IMR-90 (cell line): Measurements from ENCODE around the gene INSYN2A. TPM values are rescaled to one million over a fixed set of nuclear protein-coding genes. Genes with fewer than 3 reads are reported as not detected.

Experiments used
- ATAC-seq: fragments of 200-7000 bp; cut with Tn5 transposase; 2 replicates; pipeline ENCODE4 v1.9.1; 2020; ENCODE audit warnings: low read depth, mild to moderate bottlenecking, moderate library complexity
- BruUV-seq: library from RNA; stranded (reverse); fragments of 400-500 nt; replicated peaks from 2 replicates; lab custom pipeline; 2021; lab: Mats Ljungman, UMichigan
- CTCF ChIA-PET: fragments of 300-600 bp; formaldehyde crosslinking; extraction: SDS; loops from one replicate; lab custom pipeline; 2021; ENCODE audit warnings: antibody characterized with exemption; lab: Yijun Ruan, JAX
- POLR2A ChIA-PET: fragments of 300-600 bp; sonication (Branson Sonifier 250); formaldehyde crosslinking; loops from one replicate; lab custom pipeline; 2022; ENCODE audit warnings: antibody characterized with exemption; ENCODE audit not compliant: unreplicated experiment; lab: Charles Lee
- DNase-seq: peaks from one replicate; pipeline ENCODE4 v3.0.0; 2013
- H2AFZ ChIP-seq: replicated peaks from 2 replicates; pipeline ENCODE3; 2013; ENCODE audit warnings: low read length, mild to moderate bottlenecking; ENCODE audit not compliant: poor library complexity
- H2AK5ac ChIP-seq: 2 replicates; pipeline ENCODE4 v1.6.1; 2013; ENCODE audit warnings: low read depth, low read length, inconsistent platforms
- H2AK9ac ChIP-seq: replicated peaks from 2 replicates; pipeline ENCODE3; 2013; ENCODE audit warnings: mild to moderate bottlenecking, low read depth, low read length, moderate library complexity; ENCODE audit not compliant: poor library complexity
- H2BK120ac ChIP-seq: 2 replicates; pipeline ENCODE4 v1.6.1; 2013; ENCODE audit warnings: low read depth, low read length, inconsistent platforms
- H2BK15ac ChIP-seq: 3 replicates; pipeline ENCODE4 v1.6.1; 2013; ENCODE audit warnings: low read depth, low read length, inconsistent platforms
- H2BK20ac ChIP-seq: 2 replicates; pipeline ENCODE4 v1.6.1; 2013; ENCODE audit warnings: low read depth, mild to moderate bottlenecking, inconsistent platforms, low read length, moderate library complexity
- H2BK5ac ChIP-seq: 2 replicates; pipeline ENCODE4 v1.6.1; 2013; ENCODE audit warnings: mild to moderate bottlenecking, low read depth, low read length, inconsistent platforms; ENCODE audit not compliant: poor library complexity, severe bottlenecking
- H3K14ac ChIP-seq: replicated peaks from 2 replicates; pipeline ENCODE4 v1.6.1; 2013; ENCODE audit warnings: low read depth, low read length, inconsistent platforms
- H3K18ac ChIP-seq: 2 replicates; pipeline ENCODE4 v1.6.1; 2013; ENCODE audit warnings: low read depth, low read length, control low read depth
- H3K23ac ChIP-seq: 2 replicates; pipeline ENCODE4 v1.6.1; 2013; ENCODE audit warnings: low read depth, low read length, inconsistent platforms
- H3K27ac ChIP-seq: 2 replicates; pipeline ENCODE4 v1.5.1; 2013; ENCODE audit warnings: mild to moderate bottlenecking, control low read depth, low read length; ENCODE audit not compliant: insufficient read depth
- H3K27me3 ChIP-seq: 2 replicates; pipeline ENCODE4 v1.6.1; 2013; ENCODE audit warnings: low read length; ENCODE audit not compliant: control insufficient read depth, insufficient read depth
- H3K36me3 ChIP-seq: 2 replicates; pipeline ENCODE4 v1.6.1; 2013; ENCODE audit warnings: low read length, mixed read lengths; ENCODE audit not compliant: control insufficient read depth, insufficient read depth
- H3K4ac ChIP-seq: 2 replicates; pipeline ENCODE4 v1.6.1; 2013; ENCODE audit warnings: low read depth, low read length, inconsistent platforms
- H3K4me1 ChIP-seq: 2 replicates; pipeline ENCODE4 v1.6.1; 2013; ENCODE audit warnings: low read length, mixed read lengths; ENCODE audit not compliant: control insufficient read depth, insufficient read depth
- H3K4me2 ChIP-seq: 2 replicates; pipeline ENCODE4 v1.6.1; 2013; ENCODE audit warnings: low read depth, mild to moderate bottlenecking, control low read depth, low read length, moderate library complexity
- H3K4me3 ChIP-seq: 2 replicates; pipeline ENCODE4 v1.5.1; 2013; ENCODE audit warnings: low read depth, mild to moderate bottlenecking, control low read depth, low read length, moderate library complexity; ENCODE audit not compliant: insufficient read depth
- H3K56ac ChIP-seq: 2 replicates; pipeline ENCODE4 v1.6.1; 2013; ENCODE audit warnings: low read length, inconsistent platforms; ENCODE audit not compliant: insufficient read depth; ENCODE audit errors: extremely low read depth
- H3K79me1 ChIP-seq, 2 experiments: 2 replicates each; pipeline ENCODE4 v1.6.1; 2013; ENCODE audit warnings: low read length in 2 of 2, inconsistent platforms in 1 of 2, low read depth in 1 of 2
- H3K9ac ChIP-seq: 2 replicates; pipeline ENCODE4 v1.6.1; 2013; ENCODE audit warnings: low read depth, low read length, control low read depth
- H3K9me1 ChIP-seq: 2 replicates; pipeline ENCODE4 v1.6.1; 2013; ENCODE audit warnings: low read length, inconsistent platforms; ENCODE audit not compliant: insufficient read depth
- H3K9me3 ChIP-seq: 2 replicates; pipeline ENCODE4 v1.6.1; 2013; ENCODE audit warnings: low read length; ENCODE audit not compliant: control insufficient read depth, insufficient read depth
- H4K20me1 ChIP-seq: 2 replicates; pipeline ENCODE4 v1.6.1; 2013; ENCODE audit warnings: low read length, inconsistent platforms; ENCODE audit not compliant: insufficient read depth
- H4K5ac ChIP-seq: 2 replicates; pipeline ENCODE4 v1.6.1; 2013; ENCODE audit warnings: mild to moderate bottlenecking, low read depth, low read length, control low read depth
- H4K8ac ChIP-seq, 2 experiments: 2 replicates each; pipeline ENCODE4 v1.6.1; 2013; ENCODE audit warnings: low read depth in 2 of 2, low read length in 2 of 2, control low read depth in 1 of 2, inconsistent platforms in 1 of 2
- H4K91ac ChIP-seq: 2 replicates; pipeline ENCODE4 v1.6.1; 2013; ENCODE audit warnings: low read depth, low read length, inconsistent platforms; ENCODE audit not compliant: insufficient read depth
- MAFK ChIP-seq: IDR thresholded peaks from 2 replicates; pipeline ENCODE4 v1.6.1; 2012; ENCODE audit warnings: low read depth, low read length, improper control_type of control experiment
- WGBS, 2 experiments: methylation state at CpG; one replicate each; pipeline versions ENCODE4 v1.1.5 to v1.1.7; 2013; ENCODE audit warnings: missing lambda C conversion rate in 2 of 2; ENCODE audit not compliant: insufficient read length in 1 of 2; ENCODE audit errors: extremely low coverage in 2 of 2; 5-methylcytosine and 5-hydroxymethylcytosine counted together
- dilution Hi-C: fragments of 300-500 bp; cut with HindIII; formaldehyde crosslinking; loops from one replicate; pipeline ENCODE4 v1.14.3; 2018; ENCODE audit warnings: low sequenced_read_pairs; ENCODE audit not compliant: unreplicated experiment
- in situ Hi-C: fragments of 300-500 bp; cut with MboI; formaldehyde crosslinking; loops from 3 replicates; pipeline ENCODE4 v1.14.3; 2019; ENCODE audit warnings: low sequenced_read_pairs, inconsistent platforms, mixed read lengths
- intact Hi-C: fragments of 100-400 bp; cut with micrococcal nuclease; formaldehyde crosslinking; loops from 2 replicates; pipeline ENCODE4 v1.10.0; 2022
- polyA plus RNA-seq, 3 experiments: library from polyadenylated mRNA; depleted of rRNA; stranded (reverse); fragments of >200 nt; gene quantifications; 2 replicates each; pipeline ENCODE4 v1.2.3, GENCODE V29; 2012; ENCODE audit warnings: low replicate concordance in 1 of 3
- total RNA-seq: library from RNA; depleted of rRNA; stranded (reverse); fragments of >200 nt; gene quantifications from 2 replicates; pipeline ENCODE4 v1.2.3, GENCODE V29; 2012

Gene INSYN2A
- total and polyA plus RNA-seq, 2 of the 4 experiments (the other 2 are of a cell fraction), result 0.10 to 0.18 TPM

DNA sequence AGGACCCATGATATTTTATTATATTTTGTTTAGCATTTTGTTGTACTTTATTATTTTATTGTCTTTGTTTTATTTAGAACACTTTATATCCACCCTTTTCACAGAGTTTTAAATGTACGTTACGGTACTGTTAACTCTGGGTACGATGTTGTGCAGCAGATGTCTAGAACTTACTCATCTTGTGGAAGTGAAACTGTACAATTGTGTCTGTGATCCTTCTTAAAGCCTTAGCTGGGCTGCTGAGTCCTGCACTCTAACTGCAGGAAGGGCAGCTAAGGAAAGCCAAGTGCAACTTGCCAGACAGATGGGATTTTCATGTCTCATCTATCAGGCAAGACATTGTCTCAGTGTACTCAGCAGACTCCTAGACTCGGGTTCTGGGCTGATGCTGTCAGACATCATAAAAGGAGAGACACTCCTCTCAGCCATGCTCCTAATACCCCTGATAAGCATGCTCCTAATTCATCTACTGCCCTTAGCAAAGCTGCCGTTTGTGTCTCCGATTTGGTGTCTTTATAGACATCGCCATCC, 14.6 kb upstream of the INSYN2A start:
- H3K18ac ChIP-seq, result no peak overlapping the region
- no peak overlapping the region for H3K27ac ChIP-seq
- no peak overlapping the region for H3K4ac ChIP-seq
- H2AK9ac ChIP-seq, result no peak overlapping the region
- POLR2A ChIA-PET, result no interaction called here
- no peak overlapping the region for H4K5ac ChIP-seq
- WGBS, 2 experiments, result no CpG with 5 or more reads among the region's 7 CpGs
- ATAC-seq (no peak), DNase-seq (no peak)
- H3K23ac ChIP-seq, result no peak overlapping the region
- H2BK5ac ChIP-seq, result no peak overlapping the region
- H3K4me3 ChIP-seq, result no peak overlapping the region
- no peak overlapping the region for H2AK5ac ChIP-seq
- dilution Hi-C loops (no loop called here), intact Hi-C loops (no loop called here), in situ Hi-C loops (no loop called here)
- H4K91ac ChIP-seq, result no peak overlapping the region
- H3K9me3 ChIP-seq, result no peaks in the 10 kb centered on the region
- no peaks in the 10 kb centered on the region; a peak in 1 of 4 replicates for H3K79me1 ChIP-seq
- H3K56ac ChIP-seq, result no peak overlapping the region
- no peak overlapping the region for H2BK15ac ChIP-seq
- no peaks in the 10 kb centered on the region for H4K20me1 ChIP-seq
- no peak overlapping the region for H2AFZ ChIP-seq
- no peak overlapping the region for H2BK120ac ChIP-seq
- H3K9me1 ChIP-seq, result peaks cover 4% of the 10 kb centered on the region; the same call in 1 of the 2 replicates
- no peaks in the 10 kb centered on the region for H3K4me1 ChIP-seq
- CTCF ChIA-PET, result no interaction called here
- H3K9ac ChIP-seq, result no peak overlapping the region
- no peak overlapping the region for H3K4me2 ChIP-seq
- H3K14ac ChIP-seq, result no peak overlapping the region
- H4K8ac ChIP-seq, result no peak overlapping the region
- no peak for TF ChIP-seq MAFK
- no peak overlapping the region for H2BK20ac ChIP-seq
- H3K27me3 ChIP-seq, result no peaks in the 10 kb centered on the region
- peaks cover 6% of the 10 kb centered on the region for H3K36me3 ChIP-seq
- BruUV-seq, result no TSS peak
